ENCODE measurements around the gene MICALL2.

The MICALL2 gene

DNA sequence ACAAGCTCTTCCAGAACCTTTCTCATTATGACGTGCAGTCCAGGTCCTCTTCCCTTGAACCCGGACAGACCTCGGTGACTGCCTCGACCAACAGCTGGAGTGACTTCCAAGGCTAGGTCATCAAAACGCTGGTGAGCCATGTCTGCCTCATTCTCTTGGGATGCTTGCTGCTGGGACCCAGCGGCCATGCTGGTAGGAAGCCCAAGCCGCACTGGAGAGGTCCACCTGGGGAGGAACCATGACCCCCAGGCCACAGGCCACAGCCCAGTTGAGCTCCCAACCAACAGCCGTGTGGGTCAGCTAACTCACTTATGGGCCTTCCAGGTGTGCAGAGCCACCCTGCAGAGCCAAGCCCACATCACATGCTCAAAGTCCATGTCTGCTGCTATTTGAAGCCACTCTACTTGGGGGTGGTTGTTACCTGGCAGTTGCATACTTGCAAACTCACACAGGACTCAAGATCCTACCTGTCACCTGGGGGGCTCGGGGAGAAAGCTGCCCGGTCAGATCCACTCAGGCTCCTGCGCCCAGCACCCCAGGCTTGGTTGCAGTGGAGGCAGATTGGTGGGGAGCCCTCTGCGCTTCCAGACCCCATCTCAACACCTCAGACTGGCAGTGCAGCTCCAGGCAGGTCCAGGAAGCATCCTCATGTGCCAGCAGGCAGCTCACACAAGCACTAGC is 57.0 kb downstream of the MICALL2 start:
- Histone ChIP-seq H3K36me3 (ENCODE audit: insufficient read depth, low read depth, low read length) (no peaks in the 10 kb centered on the region), H3K4me1 (ENCODE audit: insufficient read depth, low read length) (no peaks in the 10 kb centered on the region; the same call in 1 of the 2 replicates), H3K9me3 (ENCODE audit: insufficient read depth, low read depth, low read length) (no peaks in the 10 kb centered on the region), H3K27me3 (ENCODE audit: insufficient read depth, low read length) (peaks cover 60% of the 10 kb centered on the region), H3K4me3 (ENCODE audit: low read length) (no peak overlapping the region), H3K27ac (ENCODE audit: low read length) (no peak overlapping the region), H3K9ac (ENCODE audit: low read depth, low read length) (no peak overlapping the region)

DNA sequence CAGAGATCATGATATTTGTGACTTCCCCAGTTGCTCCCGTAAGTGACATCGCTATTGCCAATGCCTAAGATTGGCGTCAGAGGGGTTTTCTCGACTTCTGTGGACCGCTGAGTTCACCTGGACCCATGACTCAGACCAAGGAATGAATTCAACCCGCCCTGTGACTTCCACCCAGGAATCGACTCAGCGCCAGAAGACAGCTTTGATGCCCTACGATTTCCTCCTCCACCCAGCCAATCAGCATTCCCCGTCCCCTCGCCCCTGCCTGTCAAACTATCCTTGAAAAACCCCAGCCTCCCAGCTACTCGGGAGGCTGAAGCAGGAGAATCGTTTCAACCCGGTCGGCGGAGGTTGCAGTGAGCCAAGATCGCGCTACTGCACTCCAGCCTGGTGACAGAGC is 58.3 kb downstream of the MICALL2 start:
- Histone ChIP-seq H3K27ac (ENCODE audit: low read length) (no peak overlapping the region), H3K36me3 (ENCODE audit: insufficient read depth, low read depth, low read length) (no peaks in the 10 kb centered on the region), H3K9me3 (ENCODE audit: insufficient read depth, low read depth, low read length) (no peaks in the 10 kb centered on the region), H3K4me3 (ENCODE audit: low read length) (no peak overlapping the region), H3K9ac (ENCODE audit: low read depth, low read length) (no peak overlapping the region), H3K27me3 (ENCODE audit: insufficient read depth, low read length) (peaks cover 60% of the 10 kb centered on the region), H3K4me1 (ENCODE audit: insufficient read depth, low read length) (no peaks in the 10 kb centered on the region; the same call in 1 of the 2 replicates)

DNA sequence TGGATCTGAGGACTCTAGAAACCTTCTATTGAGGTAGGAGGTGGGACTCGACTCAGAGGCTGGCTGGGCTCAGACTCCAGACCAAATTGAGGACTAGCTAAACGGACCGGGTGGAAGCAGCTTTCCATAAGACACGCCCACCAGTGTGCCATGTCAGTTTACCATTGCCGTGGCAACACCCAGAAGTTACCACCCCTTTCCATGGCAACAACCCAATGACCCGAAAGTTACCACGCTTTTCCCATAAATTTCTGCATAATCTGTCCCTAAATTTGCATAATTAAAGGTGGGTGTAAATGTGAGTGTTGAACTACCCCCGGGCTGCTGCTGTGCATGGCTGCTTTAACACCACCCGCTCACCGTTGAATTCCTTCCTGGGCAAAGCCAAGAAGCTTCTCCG is 58.9 kb downstream of the MICALL2 start:
- Histone ChIP-seq H3K27me3 (ENCODE audit: insufficient read depth, low read length) (peaks cover 59% of the 10 kb centered on the region), H3K4me1 (ENCODE audit: insufficient read depth, low read length) (no peaks in the 10 kb centered on the region; the same call in 1 of the 2 replicates), H3K27ac (ENCODE audit: low read length) (no peak overlapping the region), H3K9me3 (ENCODE audit: insufficient read depth, low read depth, low read length) (no peaks in the 10 kb centered on the region), H3K36me3 (ENCODE audit: insufficient read depth, low read depth, low read length) (no peaks in the 10 kb centered on the region), H3K4me3 (ENCODE audit: low read length) (no peak overlapping the region), H3K9ac (ENCODE audit: low read depth, low read length) (no peak overlapping the region)

- H3K4me1 ChIP-seq (ENCODE audit: insufficient read depth, low read length), result no peaks in the 10 kb centered on the region
- H3K27ac ChIP-seq (ENCODE audit: low read length), result no peak overlapping the region
- peaks cover 34% of the 10 kb centered on the region for H3K27me3 ChIP-seq (ENCODE audit: insufficient read depth, low read length)
Measured at GRCh38 chr7:1397491-1398327, 61.6 kb downstream of the MICALL2 start.

GRCh38 chr7:1396195-1396594 is 63.1 kb downstream of the MICALL2 start:
- Histone ChIP-seq H3K4me1 (ENCODE audit: insufficient read depth, low read length) (no peaks in the 10 kb centered on the region), H3K4me3 (ENCODE audit: low read length) (no peak overlapping the region), H3K36me3 (ENCODE audit: insufficient read depth, low read depth, low read length) (no peaks in the 10 kb centered on the region), H3K27ac (ENCODE audit: low read length) (no peak overlapping the region), H3K9me3 (ENCODE audit: insufficient read depth, low read depth, low read length) (peaks cover 5% of the 10 kb centered on the region), H3K9ac (ENCODE audit: low read depth, low read length) (no peak overlapping the region), H3K27me3 (ENCODE audit: insufficient read depth, low read length) (peaks cover 19% of the 10 kb centered on the region)

More at GRCh38 chr7:1397491-1398327, 61.6 kb downstream of the MICALL2 start:
- Histone ChIP-seq H3K9ac (ENCODE audit: low read depth, low read length) (no peak overlapping the region), H3K9me3 (ENCODE audit: insufficient read depth, low read depth, low read length) (no peaks in the 10 kb centered on the region), H3K4me3 (ENCODE audit: low read length) (no peak overlapping the region), H3K36me3 (ENCODE audit: insufficient read depth, low read depth, low read length) (no peaks in the 10 kb centered on the region)

- Histone ChIP-seq H3K36me3 (ENCODE audit: insufficient read depth, low read depth, low read length) (no peaks in the 10 kb centered on the region), H3K4me3 (ENCODE audit: low read length) (no peak overlapping the region), H3K27me3 (ENCODE audit: insufficient read depth, low read length) (peaks cover 12% of the 10 kb centered on the region), H3K9me3 (ENCODE audit: insufficient read depth, low read depth, low read length) (peaks cover 7% of the 10 kb centered on the region), H3K4me1 (ENCODE audit: insufficient read depth, low read length) (no peaks in the 10 kb centered on the region), H3K9ac (ENCODE audit: low read depth, low read length) (no peak overlapping the region), H3K27ac (ENCODE audit: low read length) (no peak overlapping the region)
Measured at GRCh38 chr7:1395211-1396070, 63.8 kb downstream of the MICALL2 start.

- Histone ChIP-seq H3K4me1 (ENCODE audit: insufficient read depth, low read length) (no peaks in the 10 kb centered on the region), H3K27me3 (ENCODE audit: insufficient read depth, low read length) (peaks cover 5% of the 10 kb centered on the region), H3K27ac (ENCODE audit: low read length) (no peak overlapping the region), H3K9me3 (ENCODE audit: insufficient read depth, low read depth, low read length) (peaks cover 7% of the 10 kb centered on the region), H3K9ac (ENCODE audit: low read depth, low read length) (no peak overlapping the region), H3K36me3 (ENCODE audit: insufficient read depth, low read depth, low read length) (no peaks in the 10 kb centered on the region), H3K4me3 (ENCODE audit: low read length) (no peak overlapping the region)
Measured at GRCh38 chr7:1394371-1394770, 64.9 kb downstream of the MICALL2 start.

- Histone ChIP-seq H3K9me3 (ENCODE audit: insufficient read depth, low read depth, low read length) (peaks cover 7% of the 10 kb centered on the region), H3K4me3 (ENCODE audit: low read length) (no peak overlapping the region), H3K27me3 (ENCODE audit: insufficient read depth, low read length) (no peaks in the 10 kb centered on the region; the same call in 1 of the 2 replicates)
Measured at GRCh38 chr7:1393421-1393820, 65.8 kb downstream of the MICALL2 start.

GRCh38 chr7:1392556-1392955 is 66.7 kb downstream of the MICALL2 start:
- Histone ChIP-seq H3K9me3 (ENCODE audit: insufficient read depth, low read depth, low read length) (peaks cover 7% of the 10 kb centered on the region), H3K27me3 (ENCODE audit: insufficient read depth, low read length) (no peaks in the 10 kb centered on the region; the same call in 1 of the 2 replicates), H3K9ac (ENCODE audit: low read depth, low read length) (no peak overlapping the region), H3K4me1 (ENCODE audit: insufficient read depth, low read length) (no peaks in the 10 kb centered on the region), H3K36me3 (ENCODE audit: insufficient read depth, low read depth, low read length) (no peaks in the 10 kb centered on the region), H3K27ac (ENCODE audit: low read length) (no peak overlapping the region), H3K4me3 (ENCODE audit: low read length) (no peak overlapping the region)

More at GRCh38 chr7:1393421-1393820, 65.8 kb downstream of the MICALL2 start:
- H3K36me3 ChIP-seq (ENCODE audit: insufficient read depth, low read depth, low read length), result no peaks in the 10 kb centered on the region
- H3K9ac ChIP-seq (ENCODE audit: low read depth, low read length), result no peak overlapping the region
- H3K4me1 ChIP-seq (ENCODE audit: insufficient read depth, low read length), result no peaks in the 10 kb centered on the region
- H3K27ac ChIP-seq (ENCODE audit: low read length), result no peak overlapping the region

DNA sequence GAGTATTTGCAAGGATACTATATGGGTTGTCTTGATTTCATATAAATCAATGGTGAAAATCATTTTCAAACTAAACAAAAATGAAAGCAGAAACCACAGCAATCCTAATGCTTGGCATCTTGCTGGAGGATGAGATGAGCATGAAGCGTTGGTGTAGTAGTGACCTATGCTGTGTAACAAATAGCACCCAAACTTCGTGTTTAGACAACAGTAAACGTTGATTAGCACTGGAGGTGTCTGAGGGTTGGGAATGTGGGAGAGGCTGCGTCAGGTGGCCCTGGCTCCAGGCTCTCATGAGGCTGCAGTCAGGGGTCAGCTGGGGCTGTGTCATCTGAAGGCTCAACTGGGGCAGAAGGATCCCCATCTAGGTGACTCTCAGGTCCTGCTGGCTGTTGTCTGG is 67.8 kb downstream of the MICALL2 start:
- no peaks in the 10 kb centered on the region for H3K4me1 ChIP-seq (ENCODE audit: insufficient read depth, low read length)
- H3K9me3 ChIP-seq (ENCODE audit: insufficient read depth, low read depth, low read length), result peaks cover 7% of the 10 kb centered on the region
- no peaks in the 10 kb centered on the region for H3K36me3 ChIP-seq (ENCODE audit: insufficient read depth, low read depth, low read length)
- H3K4me3 ChIP-seq (ENCODE audit: low read length), result no peak overlapping the region
- H3K27ac ChIP-seq (ENCODE audit: low read length), result no peak overlapping the region
- H3K9ac ChIP-seq (ENCODE audit: low read depth, low read length), result no peak overlapping the region
- H3K27me3 ChIP-seq (ENCODE audit: insufficient read depth, low read length), result no peaks in the 10 kb centered on the region; the same call in 1 of the 2 replicates

DNA sequence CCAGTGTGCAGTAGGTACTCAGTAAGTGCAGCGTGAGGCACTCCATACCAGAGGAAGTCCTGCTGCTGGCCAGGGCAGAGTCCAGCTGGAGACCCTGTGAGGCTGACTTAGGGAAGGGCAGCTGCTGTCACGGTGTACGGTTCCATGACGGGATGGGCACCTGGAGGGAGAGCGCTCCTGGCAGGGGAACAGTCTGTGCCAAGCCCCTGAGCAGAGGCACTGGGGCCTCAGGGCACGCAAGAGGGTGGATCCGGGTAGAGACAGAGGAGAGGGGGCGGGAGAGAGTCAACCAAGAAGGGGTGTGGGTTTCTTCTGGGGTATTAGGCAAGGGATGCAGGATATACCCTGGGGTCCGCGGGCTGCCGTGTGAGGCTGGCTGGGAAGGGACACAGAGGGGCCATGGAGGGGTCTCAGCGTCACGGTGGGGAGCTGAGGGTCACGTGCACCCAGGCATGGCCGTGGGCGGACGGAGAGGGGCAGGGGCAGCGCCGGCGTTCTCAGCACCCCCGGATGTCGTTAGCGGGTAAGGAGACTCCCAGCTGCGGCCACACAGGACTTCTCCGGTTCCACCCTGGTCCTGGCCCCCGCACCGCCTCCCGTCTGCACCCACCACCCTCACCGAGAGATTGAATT is 70.5 kb downstream of the MICALL2 start:
- H3K36me3 ChIP-seq (ENCODE audit: insufficient read depth, low read depth, low read length), result no peaks in the 10 kb centered on the region
- H3K27ac ChIP-seq (ENCODE audit: low read length), result no peak overlapping the region
- no peaks in the 10 kb centered on the region for H3K4me1 ChIP-seq (ENCODE audit: insufficient read depth, low read length)
- no peak overlapping the region for H3K9ac ChIP-seq (ENCODE audit: low read depth, low read length)
- no peak overlapping the region for H3K4me3 ChIP-seq (ENCODE audit: low read length)
- no peaks in the 10 kb centered on the region; the same call in 1 of the 2 replicates for H3K27me3 ChIP-seq (ENCODE audit: insufficient read depth, low read length)
- peaks cover 7% of the 10 kb centered on the region for H3K9me3 ChIP-seq (ENCODE audit: insufficient read depth, low read depth, low read length)
